Stimulated activated CD4-positive, alpha-beta T cell treated with anti-CD3 and anti-CD28 coated beads, Interleukin-15, amount 100 ng/mL, for 24 hours (primary cell): ENCODE results near the gene ALG14.
A peak's percentile ranks its signal among the peaks of the same experiment; 100 is the strongest.
"Not testable (repeated sequence)": the region's sequence is repeated elsewhere in the genome, so short reads cannot be mapped to it uniquely, and the experiment has no call there.

Source experiments
- DNase-seq: peaks from one replicate; pipeline ENCODE4 v3.0.0-alpha.2; 2020

ALG14 gene

GRCh38 chr1:94951509-94952208 lies 121.1 kb downstream of the ALG14 start:
- no peak for DNase-seq

DNA sequence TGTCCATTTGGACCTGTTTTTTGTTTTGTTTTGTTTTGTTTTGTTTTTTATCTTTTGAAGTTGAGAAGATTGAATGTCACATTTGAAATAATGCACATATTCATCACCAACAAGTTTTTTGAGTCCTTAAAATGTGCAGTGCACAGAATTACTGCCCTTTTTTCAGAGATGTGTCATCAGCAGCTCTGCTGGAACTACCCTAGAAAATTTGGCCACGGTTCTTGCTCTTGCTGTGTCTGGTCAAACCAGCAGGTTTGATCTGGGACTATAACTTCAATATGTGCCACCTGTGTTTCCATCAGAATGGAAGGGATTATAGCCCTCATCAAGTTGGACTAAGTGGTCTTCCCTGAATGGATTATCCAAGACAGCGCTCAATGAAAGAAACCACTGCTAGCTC lies 121.7 kb downstream of the ALG14 start:
- DNase-seq: no peak

DNA sequence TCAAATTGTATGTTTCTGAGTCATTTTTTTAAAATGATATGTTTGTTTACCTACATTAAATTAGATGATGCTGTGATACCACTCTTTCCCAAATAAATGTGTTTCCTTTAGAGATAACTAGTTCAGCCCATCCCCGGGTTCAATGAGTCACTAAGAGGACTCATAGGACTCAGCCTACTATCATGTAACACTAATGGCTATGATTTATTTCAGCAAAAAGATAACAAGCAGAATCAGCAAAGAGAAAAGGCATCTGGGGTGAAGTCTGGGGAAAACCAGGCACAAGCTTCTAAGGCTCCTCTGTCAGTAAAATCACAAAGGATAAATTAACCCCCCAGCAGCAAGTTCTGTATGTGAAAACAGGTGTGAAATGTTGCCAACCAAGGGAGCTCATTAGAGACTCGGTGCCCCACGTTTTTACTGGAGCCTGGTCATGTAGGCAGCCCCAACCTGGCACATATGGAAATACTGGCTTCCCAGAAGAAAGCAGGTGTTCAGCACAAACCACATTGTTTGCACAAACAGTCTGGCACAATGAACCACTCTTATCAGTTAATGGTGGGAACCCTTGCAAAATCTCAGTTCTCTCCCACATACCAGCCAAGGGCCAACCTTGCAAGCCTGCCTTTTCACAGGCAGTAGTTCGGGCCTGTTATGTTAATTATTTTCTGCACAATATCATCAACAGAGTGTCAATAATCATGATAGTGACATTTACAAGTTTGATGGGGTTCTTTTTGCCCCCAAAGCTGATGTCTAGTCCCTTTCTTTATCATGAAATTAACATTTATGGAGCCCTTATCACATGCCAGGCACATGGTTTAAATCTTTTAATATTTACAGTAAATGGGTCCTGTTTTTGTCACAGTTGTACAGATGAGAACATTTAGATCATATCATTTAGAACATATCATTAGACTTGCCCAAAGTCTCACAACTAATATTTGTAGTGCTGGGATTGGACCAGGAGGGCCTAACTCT lies 122.8 kb downstream of the ALG14 start:
- DNase-seq: no peak

DNA sequence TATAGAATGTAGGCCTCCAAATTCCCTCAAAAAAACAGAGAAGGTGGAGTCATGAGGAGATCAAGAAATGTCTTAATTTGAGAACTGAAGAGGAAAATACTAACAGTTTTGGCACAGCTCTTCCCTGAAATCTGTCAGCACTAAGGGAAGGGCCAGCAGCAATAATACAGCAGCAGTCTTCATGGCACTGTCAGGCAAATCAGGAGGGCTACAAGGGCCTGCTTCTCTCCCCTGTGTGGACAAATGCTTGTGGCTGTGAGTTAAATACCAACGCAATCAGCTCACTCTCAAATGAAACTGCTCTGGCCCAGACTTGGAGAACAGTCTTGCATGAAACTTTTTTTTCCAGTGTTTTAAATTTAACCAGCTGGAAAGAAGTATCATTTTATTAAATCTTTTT lies 125.3 kb downstream of the ALG14 start:
- DNase-seq: no peak

GRCh38 chr1:94946886-94947285 lies 125.9 kb downstream of the ALG14 start:
- DNase-seq: no peak

GRCh38 chr1:94942171-94943128 lies 130.3 kb downstream of the ALG14 start:
- DNase-seq: no peak

DNA sequence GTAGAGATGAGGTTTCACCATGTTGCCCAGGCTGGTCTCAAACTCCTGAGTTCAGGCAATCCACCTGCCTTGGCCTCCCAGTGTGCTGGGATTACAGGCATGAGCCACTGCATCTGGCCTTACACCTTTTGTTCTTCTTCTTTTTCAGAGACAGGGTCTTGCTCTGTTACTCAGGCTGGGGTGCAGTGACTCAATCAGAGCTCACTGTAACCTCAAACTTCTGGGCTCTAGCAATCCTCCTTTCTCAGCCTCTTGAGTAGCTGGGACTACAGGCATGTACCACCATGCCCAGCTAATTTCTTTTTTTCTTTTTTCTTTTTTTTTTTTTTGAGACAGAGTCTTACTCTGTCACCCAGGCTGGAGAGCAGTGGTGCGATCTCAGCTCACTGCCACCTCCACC lies 131.3 kb downstream of the ALG14 start:
- DNase-seq: not testable (repeated sequence)

- no peak for DNase-seq
Measured at GRCh38 chr1:94940738-94941137, 132.0 kb downstream of the ALG14 start.

DNA sequence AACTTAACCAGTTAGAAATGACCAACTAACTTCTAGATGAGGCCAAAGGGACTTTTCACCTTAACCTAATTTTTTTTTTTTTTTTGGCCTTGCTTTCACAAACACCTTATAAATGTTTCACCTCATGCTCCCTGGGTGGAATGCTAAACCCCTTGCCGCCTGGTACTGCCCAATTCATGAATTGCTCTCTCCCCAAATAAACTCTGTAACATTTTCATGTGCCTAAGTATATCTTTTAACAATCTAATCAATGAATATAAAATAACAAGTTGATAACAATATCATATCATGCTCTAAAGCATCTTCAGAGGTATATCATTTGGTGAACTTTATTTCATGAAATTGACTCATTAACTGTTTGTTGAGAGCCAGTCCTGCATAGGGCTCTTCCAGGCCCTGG lies 134.9 kb downstream of the ALG14 start:
- DNase-seq: no peak

DNA sequence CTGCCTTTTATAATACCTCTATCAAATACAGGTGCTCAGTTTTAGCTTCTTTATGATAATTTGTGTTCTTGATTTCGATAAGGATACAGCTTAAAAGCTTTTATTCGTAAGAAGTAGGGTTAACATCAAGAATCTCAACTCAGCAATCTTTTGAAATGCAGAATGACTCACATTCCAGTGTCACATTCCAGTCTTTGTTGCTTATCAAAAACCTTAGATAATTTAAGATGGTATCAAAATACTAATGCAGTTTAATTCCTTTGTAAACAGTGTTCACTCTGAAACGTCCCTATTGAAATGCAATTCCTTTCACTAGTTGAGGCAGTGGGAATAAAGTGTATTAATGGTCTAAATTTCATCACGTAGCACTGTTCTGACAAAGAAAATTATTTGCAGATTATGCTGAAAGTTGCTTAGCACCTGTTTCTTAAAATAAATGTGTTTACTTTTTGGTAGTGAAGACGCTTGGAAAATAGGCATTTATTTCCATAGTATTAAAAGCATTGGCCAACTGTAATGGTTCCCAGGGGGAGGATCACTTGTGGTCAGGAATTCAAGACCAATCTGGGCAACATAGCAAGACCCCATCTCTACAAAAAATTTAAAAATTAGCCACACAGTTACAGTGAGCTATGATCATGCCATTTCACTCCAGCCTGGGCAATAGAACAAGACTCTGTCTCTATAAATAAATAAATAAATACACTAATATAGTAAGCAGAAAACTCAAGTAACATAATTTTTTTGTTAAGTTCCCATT lies 135.7 kb downstream of the ALG14 start:
- no peak for DNase-seq

GRCh38 chr1:94935476-94935875 lies 137.3 kb downstream of the ALG14 start:
- DNase-seq: no peak

DNA sequence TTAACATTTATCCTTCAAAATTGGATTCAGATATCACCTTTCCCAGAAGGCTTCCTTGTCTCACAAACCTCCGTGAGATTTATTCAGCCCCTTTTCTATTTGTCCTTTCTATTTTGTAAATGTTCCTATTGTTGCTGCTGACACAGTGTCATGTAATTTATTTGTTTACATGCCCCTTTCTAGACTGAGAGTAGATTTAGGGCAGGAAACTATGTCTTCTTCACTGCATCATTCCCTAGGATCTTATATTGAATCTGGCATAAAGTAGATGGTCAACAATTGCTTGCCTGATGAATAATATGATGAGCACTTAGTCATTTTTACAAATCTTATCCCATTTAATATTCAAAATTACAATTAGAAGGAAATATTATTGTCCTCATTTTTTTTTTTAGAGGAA lies 137.7 kb downstream of the ALG14 start:
- DNase-seq: no peak

DNA sequence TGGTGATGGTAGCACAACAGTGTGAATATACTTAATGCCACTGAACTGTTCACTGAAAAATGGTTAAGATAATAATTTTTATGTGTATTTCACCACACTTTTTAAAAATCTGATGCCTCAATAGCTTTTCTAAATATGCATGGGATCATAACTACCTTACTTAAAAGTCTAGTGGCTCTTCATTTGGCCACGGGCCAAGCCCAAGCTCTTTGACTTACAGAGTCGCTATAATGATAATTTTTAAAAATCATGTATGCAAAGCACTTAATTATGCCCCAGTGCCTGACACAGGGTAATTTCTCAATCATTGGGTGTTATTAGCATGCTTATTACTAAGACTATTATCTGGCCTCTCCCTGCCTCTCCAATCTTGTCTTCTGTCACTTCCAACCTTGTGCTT lies 138.2 kb downstream of the ALG14 start:
- no peak for DNase-seq

- DNase-seq: no peak
Measured at GRCh38 chr1:94931254-94931841, 141.4 kb downstream of the ALG14 start.

- no peak for DNase-seq
Measured at GRCh38 chr1:94929351-94930217, 143.2 kb downstream of the ALG14 start.

GRCh38 chr1:94928293-94928939 lies 144.3 kb downstream of the ALG14 start:
- no peak for DNase-seq

DNA sequence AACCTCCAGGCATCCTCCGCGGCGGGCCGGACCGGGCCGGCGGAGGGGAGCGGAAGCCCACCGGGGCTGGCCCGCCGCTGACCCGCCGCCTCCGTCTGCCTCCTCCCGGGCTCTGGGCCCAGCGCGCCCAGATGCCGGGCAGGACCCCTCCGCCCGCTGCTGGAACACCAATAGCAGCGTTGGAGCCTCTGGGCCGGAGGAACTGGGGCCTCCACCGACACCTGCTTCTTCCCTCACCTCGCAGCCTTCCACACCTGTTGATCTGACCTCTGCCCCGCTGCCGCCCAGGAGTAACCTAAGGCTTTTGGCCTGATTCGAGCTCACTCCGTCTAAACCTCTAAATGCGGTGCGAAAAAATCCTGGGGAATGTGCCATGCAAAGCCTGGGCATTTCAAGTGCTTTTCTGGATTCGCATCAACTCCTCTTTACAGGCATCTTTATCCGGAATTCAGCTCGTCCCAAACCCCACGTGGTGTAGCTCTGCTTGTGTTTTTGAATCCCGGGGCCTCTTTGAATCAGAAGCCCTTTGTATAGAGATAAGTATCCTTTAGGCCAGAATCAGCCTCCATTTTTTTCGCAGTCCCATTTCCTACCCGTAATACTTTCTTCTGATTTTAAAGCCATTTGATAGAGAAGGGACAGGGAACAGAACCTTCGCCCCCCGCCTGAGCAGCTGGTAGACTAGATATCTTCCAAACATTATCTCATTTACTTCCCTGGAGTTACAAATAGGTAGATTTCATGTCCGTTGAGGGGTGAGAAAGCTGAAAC lies 145.2 kb downstream of the ALG14 start:
- DNase-seq: no peak

- DNase-seq: peak; percentile 79
Measured at GRCh38 chr1:94926915-94927404, 145.8 kb downstream of the ALG14 start, which contains the start of gene CNN3. TSS of gene CNN3 (minus strand) at chr1:94927110. CDS start at chr1:94926894, 216 bp downstream.
